GM18951 (cell line): ENCODE measurements around the gene ZNF557.

ENCODE experiments used
- POLR2A ChIP-seq: IDR thresholded peaks from 4 replicates; pipeline ENCODE4 v1.6.1; 2011; ENCODE audit warnings: mild to moderate bottlenecking; ENCODE audit not compliant: insufficient read length, insufficient read depth; ENCODE audit errors: extremely low read depth
- in situ Hi-C: fragments of 300-500 bp; cut with MboI; formaldehyde crosslinking; loops from one replicate; pipeline ENCODE4 v1.12.0; 2022; ENCODE audit warnings: low sequenced_read_pairs, mixed read lengths, inconsistent platforms; ENCODE audit not compliant: unreplicated experiment

The ZNF557 gene

GRCh38 chr19:7099597-7099921 is 30.1 kb downstream of the ZNF557 start:
- in situ Hi-C loops, result no loop called here

DNA sequence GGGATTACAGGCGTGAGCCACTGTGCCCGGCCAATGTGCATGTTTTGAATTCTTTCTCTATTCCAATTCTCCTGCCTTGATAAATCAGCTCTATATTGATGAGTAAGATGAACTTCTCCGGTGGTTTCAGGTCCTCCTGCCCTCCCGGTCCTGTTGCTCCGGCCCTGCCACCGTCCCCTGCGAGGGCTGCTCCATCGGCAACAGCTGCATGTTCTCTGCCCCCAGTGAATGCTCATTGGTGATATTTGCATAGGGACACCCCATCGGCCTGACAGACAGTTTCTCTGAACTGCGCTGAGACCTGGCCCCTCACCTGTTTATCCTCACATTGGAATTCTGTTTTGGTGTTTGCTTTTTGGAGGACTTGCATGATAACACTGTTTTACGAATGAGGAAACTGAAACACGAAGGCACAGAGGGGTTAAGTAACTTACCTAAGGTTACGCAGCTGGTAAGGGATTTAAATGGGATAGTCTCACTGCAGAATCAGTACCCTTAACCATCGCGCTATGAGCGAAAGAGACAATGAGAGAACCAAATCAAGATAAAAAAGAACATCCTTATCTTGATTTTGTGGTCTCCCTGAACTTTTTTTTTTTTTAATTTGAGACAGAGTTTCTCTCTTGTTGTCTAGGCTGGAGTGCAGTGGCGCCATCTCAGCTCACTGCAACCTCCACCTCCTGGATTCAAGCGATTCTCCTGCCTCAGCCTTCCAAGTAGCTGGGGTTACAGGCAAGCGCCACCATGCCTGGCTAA is 32.2 kb downstream of the ZNF557 start:
- in situ Hi-C loops, result no loop called here

More at GRCh38 chr19:7099597-7099921, 30.1 kb downstream of the ZNF557 start:
- no peak for TF ChIP-seq POLR2A

GRCh38 chr19:7104747-7105447 is 35.4 kb downstream of the ZNF557 start:
- in situ Hi-C loops, result no loop called here
- TF ChIP-seq POLR2A, result no peak

More for the DNA sequence above, 32.2 kb downstream of the ZNF557 start:
- TF ChIP-seq POLR2A, result no peak

DNA sequence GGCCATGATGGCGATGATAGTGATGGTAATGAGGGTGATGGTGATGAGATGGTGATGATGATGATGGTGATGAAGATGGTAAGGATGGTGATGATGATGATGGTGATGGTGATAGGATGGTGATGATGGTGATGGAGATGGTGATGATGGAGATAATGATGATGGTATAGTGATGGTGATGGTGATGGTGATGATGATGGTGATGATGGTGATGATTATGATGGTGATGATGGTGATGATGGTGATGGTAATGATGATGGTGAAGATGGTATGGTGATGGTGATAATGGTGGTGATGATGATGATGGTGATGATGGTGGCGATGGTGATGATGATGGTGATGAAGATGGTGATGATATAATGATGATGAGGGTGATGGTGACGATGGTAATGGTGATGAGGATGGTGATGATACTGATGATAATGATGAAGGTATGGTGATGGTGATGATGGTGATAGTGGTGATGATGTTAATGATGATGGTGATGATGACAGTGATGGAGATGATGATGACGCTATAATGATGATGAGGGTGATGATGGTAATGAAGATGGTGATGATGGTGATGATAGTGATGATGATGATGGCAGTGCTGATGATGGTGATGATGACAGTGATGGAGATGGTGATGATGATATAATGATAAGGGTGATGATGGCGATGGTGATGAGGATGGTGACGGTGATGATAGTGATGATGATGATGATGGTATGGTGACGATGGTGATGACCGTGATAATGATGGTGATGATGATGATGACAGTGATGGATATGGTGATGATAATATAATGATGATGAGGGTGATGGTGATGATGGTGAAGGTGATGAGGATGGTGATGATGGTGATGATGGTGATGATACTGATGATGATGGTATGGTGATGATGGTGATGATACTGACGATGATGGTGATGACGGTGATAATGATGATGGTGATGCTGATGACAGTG is 37.5 kb downstream of the ZNF557 start:
- in situ Hi-C loops, result no loop called here
- no peak for TF ChIP-seq POLR2A

DNA sequence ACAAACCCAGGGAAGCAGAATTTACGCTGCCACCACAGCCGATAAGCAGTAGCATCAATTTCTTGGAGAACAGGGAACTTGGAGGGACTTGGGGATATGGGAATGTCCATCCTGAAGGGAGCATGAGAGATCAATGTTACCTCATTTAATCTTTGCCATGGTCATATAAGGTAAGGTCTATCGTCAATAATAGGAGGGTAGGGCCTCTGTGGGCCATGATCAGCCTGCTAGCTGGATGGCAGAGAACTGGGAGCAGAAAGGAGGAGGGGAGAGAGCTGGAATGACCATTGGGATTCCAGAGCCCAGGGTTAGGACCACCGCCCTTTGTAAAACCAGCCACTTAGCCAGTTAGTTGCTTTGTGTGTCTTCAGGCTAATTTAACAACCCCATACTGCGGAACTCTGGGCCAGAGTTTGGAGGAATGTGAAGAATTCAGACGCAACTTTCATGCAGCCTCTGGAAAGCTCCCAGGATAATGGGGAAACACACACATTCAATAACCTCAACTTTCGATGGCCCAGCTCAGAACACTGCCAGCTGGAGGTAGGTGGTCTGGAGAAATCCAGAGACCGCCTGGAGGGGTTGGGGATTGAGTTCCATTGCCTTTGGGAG is 40.3 kb downstream of the ZNF557 start:
- in situ Hi-C loops, result no loop called here
- no peak for TF ChIP-seq POLR2A

GRCh38 chr19:7112675-7113074 is 43.2 kb downstream of the ZNF557 start:
- TF ChIP-seq POLR2A, result no peak
- in situ Hi-C loops, result no loop called here

DNA sequence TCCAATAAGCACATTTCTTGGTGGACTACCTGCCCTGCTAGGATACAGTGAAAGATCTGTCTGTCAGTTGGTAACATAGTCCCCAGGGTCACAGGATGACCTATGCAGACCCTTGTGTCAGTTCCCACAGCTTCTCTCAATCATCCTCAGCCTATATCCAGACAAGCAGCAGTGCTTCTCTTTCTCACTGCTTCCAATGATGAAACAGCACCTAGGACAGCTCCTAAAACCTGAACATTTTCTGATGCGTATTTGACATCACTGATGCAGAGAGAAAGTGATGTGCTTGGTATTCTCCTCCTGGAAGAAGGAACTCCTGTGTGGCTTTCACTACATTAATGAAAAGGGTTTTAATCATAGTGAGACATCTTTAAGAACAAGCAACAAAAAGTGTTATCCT is 43.7 kb downstream of the ZNF557 start:
- no peak for TF ChIP-seq POLR2A
- in situ Hi-C loops, result no loop called here

DNA sequence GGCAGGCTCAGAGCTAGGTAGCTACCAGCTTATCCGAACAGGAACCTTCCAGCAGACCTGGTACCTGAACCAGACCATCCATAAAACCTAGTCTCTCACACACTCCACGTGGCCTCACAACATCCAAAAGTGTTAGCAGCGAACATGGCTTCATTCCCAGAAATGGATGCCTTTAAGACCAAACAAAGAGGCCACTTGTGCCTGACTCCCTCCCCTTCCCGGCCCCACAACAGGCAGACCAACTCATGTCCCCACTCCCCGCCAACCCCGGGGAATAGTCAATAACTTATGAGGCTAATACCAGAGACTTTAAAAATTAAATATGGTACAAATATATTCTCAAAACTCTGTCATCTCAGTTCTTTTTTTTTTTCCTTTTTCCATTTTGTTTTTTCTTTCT is 46.2 kb downstream of the ZNF557 start:
- in situ Hi-C loops, result no loop called here
- TF ChIP-seq POLR2A, result no peak

GRCh38 chr19:7117248-7117647 is 47.7 kb downstream of the ZNF557 start:
- no peak for TF ChIP-seq POLR2A
- in situ Hi-C loops, result no loop called here

DNA sequence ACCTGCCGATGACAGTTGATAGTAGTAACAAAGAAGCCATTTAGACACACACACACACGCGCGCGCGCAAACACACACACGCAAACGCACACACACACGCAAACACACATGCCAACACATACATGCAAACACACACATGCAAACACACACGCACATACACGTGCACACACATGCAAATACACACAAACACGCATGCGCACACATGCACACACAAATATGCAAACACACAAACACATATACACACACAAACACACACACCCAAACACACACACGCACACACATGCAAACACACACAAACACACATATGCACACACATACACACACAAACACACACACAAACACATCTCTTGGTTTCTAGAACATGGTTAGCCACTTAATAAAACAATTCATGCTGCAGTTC is 50.1 kb downstream of the ZNF557 start:
- TF ChIP-seq POLR2A, result no peak
- in situ Hi-C loops, result no loop called here

- no peak for TF ChIP-seq POLR2A
Observed at GRCh38 chr19:7120499-7120898, 51.0 kb downstream of the ZNF557 start.

GRCh38 chr19:7122701-7123100 is 53.2 kb downstream of the ZNF557 start:
- in situ Hi-C loops, result no loop called here
- no peak for TF ChIP-seq POLR2A

More at GRCh38 chr19:7120499-7120898, 51.0 kb downstream of the ZNF557 start:
- in situ Hi-C loops, result no loop called here

DNA sequence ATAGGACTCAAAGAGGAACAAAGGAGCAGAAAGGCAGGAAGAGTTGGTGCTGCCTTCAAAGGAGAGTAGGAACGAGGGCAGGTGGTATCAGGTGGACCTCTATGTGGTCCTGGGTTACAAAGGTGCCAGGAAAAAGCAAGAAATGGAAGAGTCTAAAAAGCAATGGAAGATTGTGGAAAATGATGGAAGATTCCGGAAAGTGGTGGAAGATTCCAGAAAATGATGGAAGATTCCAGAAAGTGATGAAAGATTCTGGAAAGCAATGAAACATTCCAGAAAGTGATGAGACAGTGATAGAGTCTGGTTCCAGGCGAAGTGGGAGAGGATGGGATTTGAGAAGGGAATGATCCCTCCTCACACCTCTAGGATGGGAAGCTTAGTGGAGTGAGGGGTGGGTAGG is 55.3 kb downstream of the ZNF557 start:
- no peak for TF ChIP-seq POLR2A
- in situ Hi-C loops, result no loop called here
